H1 (cell line): Measurements from ENCODE around the gene PLA2G4F. TPM values are rescaled to one million over a fixed set of nuclear protein-coding genes. Genes with fewer than 3 reads are reported as not detected.

Experiments
- CTCF ChIA-PET: fragments of 300-600 bp; sonication (Branson Sonifier 250); formaldehyde crosslinking; loops from one replicate; lab custom pipeline; 2021; ENCODE audit not compliant: partially characterized antibody; lab: Charles Lee
- POLR2A ChIA-PET: fragments of 300-600 bp; sonication (Branson Sonifier 250); formaldehyde crosslinking; loops from one replicate; lab custom pipeline; 2021; ENCODE audit warnings: inconsistent platforms; ENCODE audit not compliant: partially characterized antibody; lab: Charles Lee
- DNase-seq, 2 experiments: peaks; one replicate each; pipeline versions ENCODE4 v3.0.0 to v3.0.0-alpha.2; 2010 to 2022; ENCODE audit warnings: low spot score in 2 of 2, low read depth in 1 of 2, mixed read lengths in 1 of 2
- FAIRE-seq: peaks from 2 replicates; lab custom pipeline; 2011; peaks lifted over from hg19 to GRCh38; lab: Jason Lieb, UNC
- H2AFZ ChIP-seq: 2 replicates; pipeline ENCODE4 v1.8.1; 2012; ENCODE audit warnings: low read length, inconsistent platforms
- H2AK5ac ChIP-seq: 2 replicates; pipeline ENCODE4 v1.6.1; 2013; ENCODE audit warnings: low read depth, low read length
- H2BK120ac ChIP-seq: replicated peaks from 2 replicates; pipeline ENCODE3; 2013; ENCODE audit warnings: low read depth, low read length, inconsistent platforms
- H2BK12ac ChIP-seq: 2 replicates; pipeline ENCODE4 v1.6.1; 2013; ENCODE audit warnings: low read depth, low read length
- H2BK15ac ChIP-seq: 2 replicates; pipeline ENCODE4 v1.6.1; 2013; ENCODE audit warnings: low read length
- H2BK20ac ChIP-seq: 2 replicates; pipeline ENCODE4 v1.6.1; 2013; ENCODE audit warnings: low read length
- H2BK5ac ChIP-seq: 2 replicates; pipeline ENCODE4 v1.6.1; 2013; ENCODE audit warnings: low read depth, low read length
- H3K14ac ChIP-seq: 2 replicates; pipeline ENCODE4 v1.6.1; 2013; ENCODE audit warnings: inconsistent platforms; ENCODE audit not compliant: insufficient read length
- H3K18ac ChIP-seq: 2 replicates; pipeline ENCODE4 v1.6.1; 2013; ENCODE audit warnings: low read length; ENCODE audit errors: extremely low read depth
- H3K23ac ChIP-seq: 2 replicates; pipeline ENCODE4 v1.6.1; 2013; ENCODE audit warnings: inconsistent platforms; ENCODE audit not compliant: insufficient read length
- H3K23me2 ChIP-seq: 2 replicates; pipeline ENCODE4 v1.6.1; 2013; ENCODE audit warnings: low read depth, low read length
- H3K27ac ChIP-seq: 2 replicates; pipeline ENCODE4 v1.6.1; 2011; ENCODE audit warnings: low read depth, low read length, inconsistent platforms
- H3K27me3 ChIP-seq, 4 experiments: replicated peaks in 1 of 4; 1 replicate in 1 of 4; 2 replicates in 3 of 4; pipeline versions ENCODE4 v1.6.1 to v1.8.1; 2011 to 2013; ENCODE audit warnings: low read length in 3 of 4, mild to moderate bottlenecking in 3 of 4, inconsistent platforms in 2 of 4, mixed read lengths in 2 of 4, moderate library complexity in 1 of 4; ENCODE audit not compliant: control insufficient read depth in 3 of 4, insufficient read depth in 3 of 4; ENCODE audit errors: extremely low read depth in 1 of 4
- H3K36me3 ChIP-seq, 4 experiments: 2 replicates each; pipeline versions ENCODE4 v1.6.1 to v1.8.1; 2011 to 2013; ENCODE audit warnings: mild to moderate bottlenecking in 4 of 4, low read length in 3 of 4, moderate library complexity in 2 of 4, control low read depth in 1 of 4, inconsistent platforms in 1 of 4; ENCODE audit not compliant: insufficient read depth in 4 of 4, control insufficient read depth in 2 of 4
- H3K4ac ChIP-seq: replicated peaks from 2 replicates; pipeline ENCODE3; 2013; ENCODE audit warnings: low read length, low read depth, mixed read lengths, inconsistent platforms; ENCODE audit not compliant: insufficient read length
- H3K4me1 ChIP-seq, 4 experiments: replicated peaks in 1 of 4; 1 replicate in 1 of 4; 2 replicates in 3 of 4; pipeline versions ENCODE4 v1.6.1 to v1.8.1; 2011 to 2013; ENCODE audit warnings: low read length in 3 of 4, inconsistent platforms in 2 of 4, mixed read lengths in 1 of 4; ENCODE audit not compliant: insufficient read depth in 4 of 4, control insufficient read depth in 3 of 4
- H3K4me2 ChIP-seq, 2 experiments: 2 replicates each; pipeline versions ENCODE4 v1.6.1 to v1.8.1; 2011 to 2013; ENCODE audit warnings: low read depth in 2 of 2, low read length in 2 of 2, control low read depth in 1 of 2, inconsistent platforms in 1 of 2, mild to moderate bottlenecking in 1 of 2; ENCODE audit not compliant: insufficient read depth in 1 of 2
- H3K4me3 ChIP-seq, 4 experiments: fragments of 200-600, 300-600 bp in 1 of 4; sonication (generic), shearing (Covaris generic), sonication (Bioruptor Twin) in 1 of 4; 2 replicates each; pipeline versions ENCODE4 v1.5.1 to v1.8.1; 2011 to 2016; ENCODE audit warnings: low read length in 4 of 4, low read depth in 3 of 4, control low read depth in 2 of 4, inconsistent platforms in 2 of 4, mild to moderate bottlenecking in 2 of 4, mixed read lengths in 1 of 4, moderate library complexity in 1 of 4; ENCODE audit not compliant: insufficient read depth in 2 of 4; ENCODE audit errors: extremely low read depth in 1 of 4
- H3K56ac ChIP-seq: replicated peaks from 2 replicates; pipeline ENCODE3; 2013; ENCODE audit warnings: low read depth, mild to moderate bottlenecking, mixed read lengths, low read length, inconsistent platforms; ENCODE audit not compliant: insufficient read length
- H3K79me1 ChIP-seq: 2 replicates; pipeline ENCODE4 v1.6.1; 2013; ENCODE audit warnings: low read depth, low read length, control low read depth
- H3K79me2 ChIP-seq, 2 experiments: 2 replicates each; pipeline versions ENCODE4 v1.6.1 to v1.8.1; 2012 to 2013; ENCODE audit warnings: low read length in 2 of 2, mild to moderate bottlenecking in 2 of 2, inconsistent platforms in 1 of 2; ENCODE audit not compliant: insufficient read depth in 2 of 2, control insufficient read depth in 1 of 2
- H3K9ac ChIP-seq, 4 experiments: replicated peaks in 1 of 4; 1 replicate in 1 of 4; 2 replicates in 3 of 4; pipeline versions ENCODE4 v1.6.1 to v1.8.1; 2011 to 2013; ENCODE audit warnings: low read depth in 3 of 4, low read length in 3 of 4, control low read depth in 2 of 4, mild to moderate bottlenecking in 2 of 4, moderate library complexity in 2 of 4, inconsistent platforms in 1 of 4; ENCODE audit errors: extremely low read depth in 1 of 4
- H3K9me3 ChIP-seq, 2 experiments: 2 replicates each; pipeline versions ENCODE4 v1.6.1 to v1.8.1; 2012 to 2013; ENCODE audit warnings: mild to moderate bottlenecking in 2 of 2, moderate library complexity in 2 of 2, control low read depth in 1 of 2, inconsistent platforms in 1 of 2, low read depth in 1 of 2, low read length in 1 of 2, mixed read lengths in 1 of 2; ENCODE audit not compliant: insufficient read depth in 2 of 2
- H4K20me1 ChIP-seq, 2 experiments: replicated peaks in 1 of 2; 2 replicates each; pipeline versions ENCODE3 to v1.8.1; 2011 to 2013; ENCODE audit warnings: inconsistent platforms in 2 of 2, low read length in 2 of 2, mild to moderate bottlenecking in 1 of 2; ENCODE audit not compliant: insufficient read depth in 2 of 2, control insufficient read depth in 1 of 2
- H4K5ac ChIP-seq: 2 replicates; pipeline ENCODE4 v1.6.1; 2013; ENCODE audit warnings: low read length, low read depth, mixed read lengths, inconsistent platforms; ENCODE audit not compliant: insufficient read length
- H4K8ac ChIP-seq: 2 replicates; pipeline ENCODE4 v1.8.0; 2013; ENCODE audit warnings: mild to moderate bottlenecking, moderate library complexity, low read length, inconsistent platforms; ENCODE audit not compliant: insufficient read depth; ENCODE audit errors: extremely low read depth
- H4K91ac ChIP-seq: replicated peaks from 2 replicates; pipeline ENCODE3; 2013; ENCODE audit warnings: low read length, mixed read lengths, inconsistent platforms; ENCODE audit not compliant: insufficient read length
- CHD1 ChIP-seq: IDR thresholded peaks from 2 replicates; pipeline ENCODE4 v1.6.1; 2012; ENCODE audit warnings: low read depth, low read length, improper control_type of control experiment
- CHD2 ChIP-seq: IDR thresholded peaks from 2 replicates; pipeline ENCODE4 v1.6.1; 2012; ENCODE audit warnings: low read length, improper control_type of control experiment
- CREB1 ChIP-seq: IDR thresholded peaks from 2 replicates; pipeline ENCODE4 v1.6.1; 2012; ENCODE audit warnings: inconsistent platforms
- HDAC6 ChIP-seq: IDR thresholded peaks from one replicate; pipeline ENCODE4 v1.7.1; 2012; ENCODE audit warnings: low read depth, mild to moderate bottlenecking, inconsistent platforms, low read length, moderate library complexity
- KDM4A ChIP-seq: IDR thresholded peaks from one replicate; pipeline ENCODE4 v1.7.1; 2012; ENCODE audit warnings: low read depth, mild to moderate bottlenecking, moderate library complexity, low read length, inconsistent platforms; ENCODE audit not compliant: severe bottlenecking
- RBBP5 ChIP-seq: IDR thresholded peaks from 2 replicates; pipeline ENCODE4 v1.7.1; 2012; ENCODE audit warnings: low read depth, mild to moderate bottlenecking, inconsistent platforms, low read length, moderate library complexity, borderline replicate concordance
- SP2 ChIP-seq: IDR thresholded peaks from 2 replicates; pipeline ENCODE4 v1.6.1; 2012; ENCODE audit warnings: mild to moderate bottlenecking, low read length, inconsistent platforms
- TAF1 ChIP-seq: IDR thresholded peaks from 2 replicates; pipeline ENCODE4 v1.6.1; 2011; ENCODE audit warnings: mild to moderate bottlenecking, low read depth, low read length
- WGBS, 2 experiments: shearing (Covaris generic) in 1 of 2; methylation state at CpG; one replicate each; pipeline versions ENCODE4 v1.1.6 to v1.1.7; 2013 to 2015; ENCODE audit warnings: low lambda C conversion rate in 2 of 2, mixed read lengths in 2 of 2, inconsistent platforms in 1 of 2, low coverage in 1 of 2, missing lambda C conversion rate in 1 of 2; ENCODE audit not compliant: insufficient replicate concordance in 2 of 2, insufficient coverage in 1 of 2, insufficient read length in 1 of 2; ENCODE audit errors: extremely low coverage in 1 of 2, missing lambda C conversion rate in 1 of 2; 5-methylcytosine and 5-hydroxymethylcytosine counted together
- polyA plus RNA-seq, 7 experiments: library from polyadenylated mRNA; depleted of rRNA in 3 of 7; stranded (reverse) in 5 of 7; unstranded in 2 of 7; fragments of >200 nt in 5 of 7; fragments of 200-250 nt in 2 of 7; gene quantifications; 1 replicate in 5 of 7; 2 replicates in 1 of 7; 4 replicates in 1 of 7; pipeline versions ENCODE4 v1.2.1 to v1.2.3, GENCODE V29; 2011 to 2013; ENCODE audit warnings: missing spikeins in 2 of 7, mixed read lengths in 2 of 7
- total RNA-seq: library from RNA; stranded (reverse); fragmentation: NEBNext Ultra II Directional; extraction: Animal tissue kit (Norgen Biotek cat#: 25700); gene quantifications from 2 replicates; pipeline ENCODE4 v1.2.1, GENCODE V29; 2021
- TF ChIP-seq, protein P1 (sequence below): IDR thresholded peaks from 2 replicates; pipeline ENCODE4 v1.6.1; 2011; ENCODE audit warnings: low read depth, mild to moderate bottlenecking, low read length; ENCODE audit not compliant: insufficient read depth
- TF ChIP-seq, protein P2 (sequence below): IDR thresholded peaks from 2 replicates; pipeline ENCODE4 v1.6.1; 2011; ENCODE audit warnings: low read length, improper control_type of control experiment

PLA2G4F gene
- total and polyA plus RNA-seq, 2 of the 8 experiments (the other 6 are each of a cell fraction or from before 2014, with no cell fraction given) = not detected

DNA sequence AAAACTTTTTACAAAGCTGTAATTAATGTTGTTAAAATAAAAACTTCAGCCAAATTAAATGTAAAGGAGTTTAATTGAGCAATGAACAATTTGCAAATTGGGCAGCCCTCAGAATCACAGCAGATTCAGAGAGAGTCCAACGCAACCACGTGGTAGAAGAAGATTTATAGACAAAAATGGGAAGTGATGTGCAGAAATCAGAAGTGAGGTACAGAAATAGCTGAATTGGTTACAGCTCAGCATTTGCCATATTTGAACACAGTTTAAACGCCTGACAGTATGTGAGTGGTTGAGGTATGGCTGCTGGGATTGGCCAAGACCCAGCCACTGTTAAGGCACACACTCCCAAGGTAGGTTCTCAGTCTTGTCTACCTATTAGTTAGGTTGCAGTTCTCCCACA is 47.6 kb downstream of the PLA2G4F start:
- Histone ChIP-seq H2BK12ac (no peak overlapping the region), H2AFZ (no peak overlapping the region), H3K4me1 (no peaks in the 10 kb centered on the region), H2AK5ac (no peak overlapping the region), H3K9ac (no peak overlapping the region), H2BK5ac (no peak overlapping the region), H3K14ac (no peak overlapping the region), H4K5ac (no peak overlapping the region), H3K56ac (no peak overlapping the region), H3K9me3 (no peaks in the 10 kb centered on the region), H4K91ac (no peak overlapping the region), H4K8ac (no peak overlapping the region), H3K23me2 (no peaks in the 10 kb centered on the region), H3K4me3 (no peak overlapping the region), H2BK20ac (no peak overlapping the region), H3K4me2 (no peak overlapping the region), H3K27me3 (no peaks in the 10 kb centered on the region), H3K27ac (no peak overlapping the region), H3K4ac (no peak overlapping the region), H3K79me2 (no peaks in the 10 kb centered on the region), H2BK120ac (no peak overlapping the region), H3K79me1 (no peaks in the 10 kb centered on the region), H3K23ac (no peak overlapping the region), H3K36me3 (no peaks in the 10 kb centered on the region), H3K18ac (no peak overlapping the region), H4K20me1 (no peaks in the 10 kb centered on the region), H2BK15ac (no peak overlapping the region)
- ChIA-PET CTCF (interaction anchor here (0.7 to 2.6 kb wide), 5 partner anchors 24 to 119 kb away, joined by 3 to 17 read pairs (median 3); no protein-coding TSS in a partner anchor), POLR2A (no interaction called here)
- no peak for FAIRE-seq
- DNase-seq = no peak
- WGBS, 2 experiments = 82% methylated on average over 3 of the region's 3 CpGs; no CpG with 5 or more reads in 1 of the 2 experiments
- TF ChIP-seq, protein P1, sequence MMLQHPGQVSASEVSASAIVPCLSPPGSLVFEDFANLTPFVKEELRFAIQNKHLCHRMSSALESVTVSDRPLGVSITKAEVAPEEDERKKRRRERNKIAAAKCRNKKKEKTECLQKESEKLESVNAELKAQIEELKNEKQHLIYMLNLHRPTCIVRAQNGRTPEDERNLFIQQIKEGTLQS = no peak
- no peak for TF ChIP-seq CHD2
- TF ChIP-seq SP2 = no peak
- TF ChIP-seq RBBP5 = no peak
- TF ChIP-seq, protein P2, sequence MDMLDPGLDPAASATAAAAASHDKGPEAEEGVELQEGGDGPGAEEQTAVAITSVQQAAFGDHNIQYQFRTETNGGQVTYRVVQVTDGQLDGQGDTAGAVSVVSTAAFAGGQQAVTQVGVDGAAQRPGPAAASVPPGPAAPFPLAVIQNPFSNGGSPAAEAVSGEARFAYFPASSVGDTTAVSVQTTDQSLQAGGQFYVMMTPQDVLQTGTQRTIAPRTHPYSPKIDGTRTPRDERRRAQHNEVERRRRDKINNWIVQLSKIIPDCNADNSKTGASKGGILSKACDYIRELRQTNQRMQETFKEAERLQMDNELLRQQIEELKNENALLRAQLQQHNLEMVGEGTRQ = no peak
- TF ChIP-seq CHD1 = no peak
- TF ChIP-seq CREB1 = no peak
- no peak for TF ChIP-seq HDAC6
- no peak for TF ChIP-seq TAF1
- no peak for TF ChIP-seq KDM4A
